ENCODE measurements around the gene TRIO. TPM values are rescaled to one million over a fixed set of nuclear protein-coding genes. Genes with fewer than 3 reads are reported as not detected.

The TRIO gene
- total and polyA plus RNA-seq, 7 donors: 18.5 to 77.5 (median 35.0) TPM

DNA sequence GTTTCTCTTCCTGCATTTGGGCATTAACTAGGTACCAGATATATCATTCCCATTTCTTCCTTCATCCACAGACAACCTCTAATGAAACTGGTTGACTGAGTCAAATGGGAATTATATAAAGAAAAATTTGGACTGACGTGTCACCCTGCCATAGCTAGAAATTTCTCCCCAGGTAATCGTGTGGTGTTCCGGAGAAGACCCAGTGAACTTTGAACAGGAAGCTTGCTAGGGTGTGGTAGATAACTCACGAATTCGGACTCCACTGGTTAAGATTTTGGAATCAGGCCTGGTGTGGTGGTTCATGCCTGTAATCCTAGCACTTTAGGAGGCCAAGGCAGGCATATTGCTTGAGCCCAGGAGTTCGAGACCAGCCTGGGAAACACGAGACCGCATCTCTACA lies 324.1 kb downstream of the TRIO start:
- Histone ChIP-seq H3K27me3 (ENCODE audit: insufficient read depth in 3 of 3, low read length in 2 of 3) (no peaks in the 10 kb centered on the region), H3K36me3 (ENCODE audit: insufficient read depth in 1 of 2, low read depth in 1 of 2) (peaks cover 9 to 93% of the 10 kb centered on the region in 2 donors), H3K9me3 (no peaks in the 10 kb centered on the region), H3K4me1 (no peaks in the 10 kb centered on the region), H3K4me3 (no peak overlapping the region), H3K27ac (no peak overlapping the region)
- ATAC-seq: no peak
- no peak for DNase-seq
- intact Hi-C loops (cut with DNase I): no loop called here
- no peak for TF ChIP-seq CTCF (IDR thresholded peaks at IDR 0.05)
- WGBS, 3 donors: 86 to 89% (median 86%) methylated on average over 8 of the region's 8 CpGs

DNA sequence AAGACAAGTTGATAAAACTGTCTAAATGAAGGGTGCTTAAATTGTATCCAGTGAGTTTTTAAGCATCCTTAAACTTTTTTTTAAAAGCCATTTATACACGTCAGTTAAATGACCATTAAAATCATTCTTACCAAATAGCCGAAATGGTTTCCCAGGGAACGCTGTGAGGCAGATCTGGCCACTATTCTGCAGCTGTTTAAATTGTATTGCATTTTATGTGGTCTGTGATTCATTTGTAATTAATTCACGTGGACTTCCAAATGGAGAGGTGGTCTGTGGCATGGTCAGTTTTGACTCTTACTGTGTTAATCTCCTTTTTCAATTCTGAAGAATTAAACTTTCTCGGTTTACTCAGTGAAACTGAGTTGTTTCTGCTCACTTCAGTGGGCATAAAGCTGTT lies 324.7 kb downstream of the TRIO start:
- 65 to 78% (median 76%) methylated on average over 5 of the region's 5 CpGs for WGBS, 3 donors
- Histone ChIP-seq H3K4me1 (no peaks in the 10 kb centered on the region), H3K4me3 (no peak overlapping the region), H3K27me3 (ENCODE audit: insufficient read depth in 3 of 3, low read length in 2 of 3) (no peaks in the 10 kb centered on the region), H3K9me3 (no peaks in the 10 kb centered on the region), H3K36me3 (ENCODE audit: insufficient read depth in 1 of 2, low read depth in 1 of 2) (peaks cover 4 to 93% of the 10 kb centered on the region in 2 donors), H3K27ac (no peak overlapping the region)
- intact Hi-C loops (cut with DNase I): no loop called here
- no peak for TF ChIP-seq CTCF (IDR thresholded peaks at IDR 0.05)
- DNase-seq (no peak), ATAC-seq (no peak)

- H3K4me1 ChIP-seq: no peaks in the 10 kb centered on the region
- WGBS, 3 donors: 61 to 71% (median 71%) methylated on average over 10 of the region's 10 CpGs
- no peak overlapping the region for H3K4me3 ChIP-seq
- DNase-seq (no peak), ATAC-seq (no peak)
- H3K27ac ChIP-seq: no peak overlapping the region
- H3K9me3 ChIP-seq: no peaks in the 10 kb centered on the region
- intact Hi-C loops (cut with DNase I): no loop called here
- no peak for TF ChIP-seq CTCF (IDR thresholded peaks at IDR 0.05)
- no peaks in the 10 kb centered on the region for H3K27me3 ChIP-seq (ENCODE audit: insufficient read depth in 3 of 3, low read length in 2 of 3)
- H3K36me3 ChIP-seq (ENCODE audit: insufficient read depth in 1 of 2, low read depth in 1 of 2): peaks cover 3 to 92% of the 10 kb centered on the region in 2 donors
Measured at GRCh38 chr5:14469551-14470377, 326.6 kb downstream of the TRIO start.

- H3K4me1 ChIP-seq: no peaks in the 10 kb centered on the region
- no peak for TF ChIP-seq CTCF (IDR thresholded peaks at IDR 0.05)
- peaks cover 3 to 92% of the 10 kb centered on the region in 2 donors for H3K36me3 ChIP-seq (ENCODE audit: insufficient read depth in 1 of 2, low read depth in 1 of 2)
- no peaks in the 10 kb centered on the region for H3K27me3 ChIP-seq (ENCODE audit: insufficient read depth in 3 of 3, low read length in 2 of 3)
- DNase-seq: no peak
- 88 to 93% (median 93%) methylated on average over 3 of the region's 3 CpGs for WGBS, 3 donors
- ATAC-seq: no peak
- H3K27ac ChIP-seq: no peak overlapping the region
- no peak overlapping the region for H3K4me3 ChIP-seq
- intact Hi-C loops (cut with DNase I): no loop called here
- H3K9me3 ChIP-seq: no peaks in the 10 kb centered on the region
Measured at GRCh38 chr5:14471507-14471906, 328.4 kb downstream of the TRIO start.

Measured in psoas muscle (tissue), 8 donors.